ENCODE data around the gene BOC.

The BOC gene

DNA sequence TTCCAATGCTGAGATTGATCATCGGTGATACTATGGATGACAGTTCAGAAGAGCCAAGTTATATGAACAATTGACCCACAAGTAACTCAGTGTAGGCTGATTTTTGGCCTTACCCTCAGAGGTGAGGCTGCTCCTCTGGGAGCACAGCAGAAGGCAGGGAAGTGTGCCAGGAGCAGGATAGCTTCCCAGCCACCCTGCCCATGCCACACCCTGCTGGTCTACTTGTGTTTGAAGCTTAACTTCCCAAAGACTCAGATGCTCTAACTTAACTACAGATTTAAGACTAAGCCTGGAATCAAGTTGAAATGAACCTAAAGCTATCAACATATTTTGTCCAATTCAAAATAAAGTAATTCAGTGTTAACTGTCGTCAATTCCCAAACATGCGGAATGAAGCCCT is 77.5 kb downstream of the BOC start:
- DNase-seq = no peak

DNA sequence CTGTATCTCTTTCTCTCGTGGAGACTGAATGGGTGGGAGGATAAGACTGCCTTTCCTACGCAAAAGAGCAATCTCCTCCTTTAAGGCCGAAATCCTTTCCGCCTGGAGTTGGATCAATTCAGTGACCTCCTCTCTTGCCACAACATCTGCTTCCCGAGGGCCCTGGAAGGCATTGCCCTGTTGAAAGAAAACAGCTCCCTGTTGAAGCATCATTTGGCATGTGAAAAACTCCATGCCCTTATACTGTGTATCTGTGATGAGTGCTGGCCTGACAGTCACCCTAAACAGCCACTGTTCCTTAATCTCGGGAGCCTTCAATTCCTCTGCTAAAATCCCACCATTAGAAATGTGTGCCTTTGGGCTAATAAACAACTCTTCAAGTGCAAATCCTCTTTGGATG is 80.2 kb downstream of the BOC start:
- no peak for DNase-seq

DNA sequence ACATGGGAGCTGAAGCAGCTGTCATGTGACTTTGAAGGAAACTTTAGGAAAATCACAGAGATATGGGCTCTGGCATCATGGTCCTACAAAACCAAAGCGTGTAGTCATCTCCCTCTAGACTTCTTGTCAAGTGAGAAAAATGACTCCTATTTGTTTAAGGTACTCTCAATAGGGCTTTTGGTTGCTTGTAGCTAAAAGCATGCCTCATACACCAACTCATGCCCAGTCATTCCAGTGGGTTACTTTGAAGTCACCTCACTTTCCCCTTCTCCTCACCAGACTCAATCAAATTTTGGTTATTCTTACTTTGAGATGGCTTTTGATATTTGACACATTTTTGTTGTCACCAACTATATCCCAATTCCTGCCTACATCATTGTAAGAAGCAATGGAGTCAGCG is 81.6 kb downstream of the BOC start:
- DNase-seq = no peak

DNA sequence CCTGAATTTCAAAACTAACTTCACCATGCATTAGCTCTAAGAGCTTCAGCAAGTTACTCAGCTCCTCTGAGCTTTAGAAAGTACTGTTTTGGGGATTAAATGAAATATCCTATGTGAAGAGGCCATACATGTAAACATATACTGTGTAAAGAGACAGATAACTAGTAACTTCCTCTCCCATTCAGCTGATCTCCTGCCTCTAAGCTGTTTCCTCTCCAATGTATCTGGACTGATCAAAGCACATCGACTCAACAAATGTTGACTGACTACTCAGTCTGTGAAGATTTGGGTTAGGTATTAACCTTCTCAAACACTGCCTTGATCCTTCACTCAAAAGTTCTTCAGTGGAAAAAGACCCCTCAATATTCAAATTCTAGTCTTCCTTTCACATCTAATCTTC is 82.0 kb downstream of the BOC start:
- no peak for DNase-seq

DNA sequence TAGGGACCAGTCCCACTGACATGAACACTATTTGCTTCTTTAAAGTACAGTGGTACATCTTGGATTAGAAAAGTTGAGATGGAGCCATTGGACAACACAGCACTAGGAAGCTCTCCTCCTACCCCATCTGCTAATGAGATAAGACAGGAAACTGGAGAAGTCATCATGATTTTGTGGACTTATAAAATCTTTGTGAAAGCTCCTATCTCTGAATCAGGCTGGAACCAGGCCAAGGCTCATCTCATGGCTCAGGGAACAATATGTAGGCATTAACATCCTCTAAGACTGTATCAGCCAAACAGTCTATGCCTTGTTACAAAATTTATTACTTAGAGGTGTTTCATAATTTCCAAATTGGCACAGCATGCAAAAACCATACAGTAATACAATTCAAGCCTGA is 84.1 kb downstream of the BOC start:
- DNase-seq = no peak

DNA sequence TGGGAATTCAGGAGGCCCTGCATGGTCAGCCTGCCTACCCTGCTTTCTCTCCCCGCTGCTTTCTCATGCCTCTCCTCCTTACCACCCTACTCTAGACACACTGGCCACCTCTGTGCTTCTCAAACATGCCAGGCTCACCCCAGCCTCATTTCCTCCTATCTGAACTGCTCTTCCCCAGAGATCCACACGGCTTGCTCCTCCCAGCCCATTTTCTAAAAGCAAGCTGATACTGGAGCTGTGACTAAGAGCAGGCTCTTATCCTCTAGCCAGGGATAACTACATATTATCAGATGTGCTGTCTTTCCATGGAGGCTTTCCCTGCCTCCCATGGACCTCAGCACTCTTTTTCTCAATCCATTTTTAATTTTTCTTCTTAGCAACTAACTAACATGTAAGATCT is 85.9 kb downstream of the BOC start:
- no peak for DNase-seq

GRCh38 chr3:113297841-113298240 is 86.5 kb downstream of the BOC start:
- DNase-seq = no peak

DNA sequence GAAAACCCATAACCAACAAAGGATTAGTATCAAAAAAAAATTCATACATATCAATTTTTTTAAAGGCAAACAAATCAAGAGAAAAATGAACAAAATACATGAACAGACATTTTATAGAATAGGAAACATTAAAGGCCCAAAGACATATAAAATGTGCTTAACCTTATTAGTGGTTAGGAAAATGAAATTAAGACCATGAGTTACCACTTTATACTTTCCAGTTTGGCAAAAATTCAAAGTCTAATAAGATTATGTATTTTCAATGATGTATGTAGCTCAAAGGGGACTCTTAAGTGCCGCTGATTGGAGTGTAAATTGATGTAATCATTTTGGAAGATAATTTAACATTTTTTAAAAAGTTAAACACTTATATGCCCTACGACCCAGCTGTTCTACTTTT is 89.2 kb downstream of the BOC start:
- no peak for DNase-seq

GRCh38 chr3:113304102-113304501 is 92.7 kb downstream of the BOC start:
- DNase-seq = no peak

DNA sequence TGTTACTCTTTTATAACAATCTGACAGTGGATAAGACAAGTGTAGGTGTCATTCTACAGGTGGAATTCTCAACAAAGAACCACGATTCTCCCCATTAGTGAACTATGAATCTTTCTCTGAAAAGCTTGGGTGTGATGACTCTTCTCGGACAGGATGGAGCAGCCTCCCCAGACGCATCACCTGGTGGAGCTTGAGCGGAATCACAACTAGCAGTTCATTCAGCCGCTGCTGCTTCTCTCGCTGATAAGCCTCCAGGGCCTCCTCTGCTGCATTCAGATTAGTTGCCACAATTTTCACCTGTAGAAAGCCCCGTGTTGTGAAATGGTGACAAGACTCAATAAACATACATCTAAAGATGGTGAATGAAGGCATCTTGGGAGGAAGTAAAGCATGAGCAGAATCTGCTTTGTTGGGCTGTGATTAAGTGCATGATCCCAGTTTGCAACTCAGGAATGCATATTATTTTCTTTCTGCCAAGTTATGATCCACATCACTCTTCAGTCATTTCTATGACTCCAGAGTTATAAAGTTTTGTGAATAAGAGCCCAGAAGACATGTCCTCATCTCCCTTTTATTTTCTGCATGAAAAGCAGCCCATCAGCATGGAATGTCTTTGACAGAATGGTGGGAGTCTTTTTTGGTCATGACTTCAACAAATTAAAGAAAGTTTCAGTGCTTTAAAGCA is 93.6 kb downstream of the BOC start:
- no peak for DNase-seq

GRCh38 chr3:113310960-113311359 is 99.6 kb downstream of the BOC start:
- DNase-seq = no peak

- DNase-seq = no peak
These were observed 101.1 kb downstream of the BOC start for GRCh38 chr3:113312416-113312815.

GRCh38 chr3:113314923-113315322 is 103.6 kb downstream of the BOC start:
- DNase-seq = no peak

DNA sequence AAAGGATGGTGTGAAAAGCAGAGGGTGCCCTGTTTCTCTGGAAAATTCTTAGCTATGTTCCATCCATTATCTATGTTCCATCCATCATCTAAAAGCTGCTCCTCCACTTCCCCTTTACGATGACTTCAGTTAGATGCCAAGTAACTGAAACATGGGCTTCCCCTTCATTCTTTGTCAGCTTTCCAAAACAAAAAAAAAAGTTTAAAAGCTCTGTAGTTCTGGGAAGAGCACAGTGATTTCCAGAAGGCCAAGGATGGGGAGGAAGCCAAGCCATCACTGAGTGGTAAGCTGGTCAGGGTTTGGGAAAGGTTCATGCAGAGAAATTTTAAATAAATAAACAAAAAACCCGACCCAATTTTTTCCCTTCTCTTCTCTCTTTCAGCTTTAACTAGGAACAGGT is 118.4 kb downstream of the BOC start:
- DNase-seq = no peak

- DNase-seq = no peak
These were observed 119.4 kb downstream of the BOC start for GRCh38 chr3:113330742-113331141.

- no peak for DNase-seq
These were observed 119.8 kb downstream of the BOC start for GRCh38 chr3:113331187-113331586.

All from NCI-H1436 treated with DMSO at 0.1 percent for 48 hours (cell line).